ENCODE results near the gene FILIP1L. TPM values are rescaled to one million over a fixed set of nuclear protein-coding genes. Genes with fewer than 3 reads are reported as not detected.

FILIP1L gene
- polyA plus RNA-seq: 1 to 10 TPM; 2.6 to 6.9 TPM

- Histone ChIP-seq H3K4me3 (ENCODE audit: low read depth in 1 of 2, low read length in 2 of 2) (no peak within 1 kb of the TSS), H3K36me3 (ENCODE audit: control insufficient read depth in 2 of 2, insufficient read depth in 2 of 2, low read length in 1 of 2) (no peaks in the 10 kb centered on the region), H3K27me3 (ENCODE audit: control insufficient read depth in 1 of 2, insufficient read depth in 2 of 2, low read length in 2 of 2) (no peaks in the 10 kb centered on the region), H3K4me1 (ENCODE audit: control insufficient read depth in 2 of 2, insufficient read depth in 2 of 2, low read length in 1 of 2) (no peaks in the 10 kb centered on the region), H3K9me3 (ENCODE audit: control insufficient read depth in 2 of 2, insufficient read depth in 1 of 2, low read depth in 1 of 2, low read length in 1 of 2) (no peaks in the 10 kb centered on the region), H3K27ac (ENCODE audit: low read depth in 2 of 2, low read length in 1 of 2) (no peak within 1 kb of the TSS)
- WGBS, 2 donors: 66 to 71% methylated on average over 7 of the region's 7 CpGs
These were observed at the start of gene FILIP1L for GRCh38 chr3:100114413-100115030. Gene FILIP1L (minus strand): TSS chr3:100114501.

- no peaks in the 10 kb centered on the region for H3K27me3 ChIP-seq (ENCODE audit: control insufficient read depth in 1 of 2, insufficient read depth in 2 of 2, low read length in 2 of 2)
- WGBS, 2 donors: 69 to 80% methylated on average over 2 of the region's 2 CpGs
- no peaks in the 10 kb centered on the region for H3K36me3 ChIP-seq (ENCODE audit: control insufficient read depth in 2 of 2, insufficient read depth in 2 of 2, low read length in 1 of 2)
- no peak overlapping the region for H3K27ac ChIP-seq (ENCODE audit: low read depth in 2 of 2, low read length in 1 of 2)
- H3K9me3 ChIP-seq (ENCODE audit: control insufficient read depth in 2 of 2, insufficient read depth in 1 of 2, low read depth in 1 of 2, low read length in 1 of 2): no peaks in the 10 kb centered on the region
- no peaks in the 10 kb centered on the region for H3K4me1 ChIP-seq (ENCODE audit: control insufficient read depth in 2 of 2, insufficient read depth in 2 of 2, low read length in 1 of 2)
- H3K4me3 ChIP-seq (ENCODE audit: low read depth in 1 of 2, low read length in 2 of 2): no peak overlapping the region
These were observed 49.5 kb upstream of the FILIP1L start for GRCh38 chr3:100163787-100164186.

GRCh38 chr3:100160521-100160920, 46.2 kb upstream of the FILIP1L start:
- Histone ChIP-seq H3K36me3 (ENCODE audit: control insufficient read depth in 2 of 2, insufficient read depth in 2 of 2, low read length in 1 of 2) (no peaks in the 10 kb centered on the region), H3K4me3 (ENCODE audit: low read depth in 1 of 2, low read length in 2 of 2) (no peak overlapping the region), H3K27me3 (ENCODE audit: control insufficient read depth in 1 of 2, insufficient read depth in 2 of 2, low read length in 2 of 2) (no peaks in the 10 kb centered on the region), H3K9me3 (ENCODE audit: control insufficient read depth in 2 of 2, insufficient read depth in 1 of 2, low read depth in 1 of 2, low read length in 1 of 2) (no peaks in the 10 kb centered on the region), H3K4me1 (ENCODE audit: control insufficient read depth in 2 of 2, insufficient read depth in 2 of 2, low read length in 1 of 2) (no peaks in the 10 kb centered on the region), H3K27ac (ENCODE audit: low read depth in 2 of 2, low read length in 1 of 2) (no peak overlapping the region)
- WGBS, 2 donors: 93% methylated on average over 2 of the region's 2 CpGs

GRCh38 chr3:100159331-100160153, 45.2 kb upstream of the FILIP1L start:
- H3K27me3 ChIP-seq (ENCODE audit: control insufficient read depth in 1 of 2, insufficient read depth in 2 of 2, low read length in 2 of 2): no peaks in the 10 kb centered on the region
- peaks cover 0 to 2% of the 10 kb centered on the region in 2 donors for H3K9me3 ChIP-seq (ENCODE audit: control insufficient read depth in 2 of 2, insufficient read depth in 1 of 2, low read depth in 1 of 2, low read length in 1 of 2)
- H3K4me1 ChIP-seq (ENCODE audit: control insufficient read depth in 2 of 2, insufficient read depth in 2 of 2, low read length in 1 of 2): no peaks in the 10 kb centered on the region
- no peak overlapping the region for H3K27ac ChIP-seq (ENCODE audit: low read depth in 2 of 2, low read length in 1 of 2)
- 58 to 59% methylated on average over 4 of the region's 4 CpGs for WGBS, 2 donors
- no peak overlapping the region for H3K4me3 ChIP-seq (ENCODE audit: low read depth in 1 of 2, low read length in 2 of 2)
- no peaks in the 10 kb centered on the region for H3K36me3 ChIP-seq (ENCODE audit: control insufficient read depth in 2 of 2, insufficient read depth in 2 of 2, low read length in 1 of 2)

- Histone ChIP-seq H3K4me3 (ENCODE audit: low read depth in 1 of 2, low read length in 2 of 2) (no peak overlapping the region), H3K36me3 (ENCODE audit: control insufficient read depth in 2 of 2, insufficient read depth in 2 of 2, low read length in 1 of 2) (no peaks in the 10 kb centered on the region), H3K4me1 (ENCODE audit: control insufficient read depth in 2 of 2, insufficient read depth in 2 of 2, low read length in 1 of 2) (no peaks in the 10 kb centered on the region), H3K27me3 (ENCODE audit: control insufficient read depth in 1 of 2, insufficient read depth in 2 of 2, low read length in 2 of 2) (no peaks in the 10 kb centered on the region), H3K9me3 (ENCODE audit: control insufficient read depth in 2 of 2, insufficient read depth in 1 of 2, low read depth in 1 of 2, low read length in 1 of 2) (peaks cover 0 to 2% of the 10 kb centered on the region in 2 donors), H3K27ac (ENCODE audit: low read depth in 2 of 2, low read length in 1 of 2) (no peak overlapping the region)
- 77 to 83% methylated on average over 2 of the region's 2 CpGs for WGBS, 2 donors
These were observed 44.6 kb upstream of the FILIP1L start for GRCh38 chr3:100158918-100159330.

- peaks cover 0 to 2% of the 10 kb centered on the region in 2 donors for H3K9me3 ChIP-seq (ENCODE audit: control insufficient read depth in 2 of 2, insufficient read depth in 1 of 2, low read depth in 1 of 2, low read length in 1 of 2)
- H3K4me1 ChIP-seq (ENCODE audit: control insufficient read depth in 2 of 2, insufficient read depth in 2 of 2, low read length in 1 of 2): no peaks in the 10 kb centered on the region
- H3K27ac ChIP-seq (ENCODE audit: low read depth in 2 of 2, low read length in 1 of 2): no peak overlapping the region
- no peaks in the 10 kb centered on the region for H3K27me3 ChIP-seq (ENCODE audit: control insufficient read depth in 1 of 2, insufficient read depth in 2 of 2, low read length in 2 of 2)
- WGBS, 2 donors: 84 to 87% methylated on average over 2 of the region's 2 CpGs
- no peak overlapping the region for H3K4me3 ChIP-seq (ENCODE audit: low read depth in 1 of 2, low read length in 2 of 2)
- no peaks in the 10 kb centered on the region for H3K36me3 ChIP-seq (ENCODE audit: control insufficient read depth in 2 of 2, insufficient read depth in 2 of 2, low read length in 1 of 2)
These were observed 43.4 kb upstream of the FILIP1L start for GRCh38 chr3:100157685-100158084.

- Histone ChIP-seq H3K4me3 (ENCODE audit: low read depth in 1 of 2, low read length in 2 of 2) (no peak overlapping the region), H3K36me3 (ENCODE audit: control insufficient read depth in 2 of 2, insufficient read depth in 2 of 2, low read length in 1 of 2) (no peaks in the 10 kb centered on the region), H3K27me3 (ENCODE audit: control insufficient read depth in 1 of 2, insufficient read depth in 2 of 2, low read length in 2 of 2) (no peaks in the 10 kb centered on the region), H3K27ac (ENCODE audit: low read depth in 2 of 2, low read length in 1 of 2) (no peak overlapping the region), H3K4me1 (ENCODE audit: control insufficient read depth in 2 of 2, insufficient read depth in 2 of 2, low read length in 1 of 2) (no peaks in the 10 kb centered on the region), H3K9me3 (ENCODE audit: control insufficient read depth in 2 of 2, insufficient read depth in 1 of 2, low read depth in 1 of 2, low read length in 1 of 2) (peaks cover 0 to 2% of the 10 kb centered on the region in 2 donors)
These were observed 41.3 kb upstream of the FILIP1L start for GRCh38 chr3:100155590-100155989.

- H3K4me3 ChIP-seq (ENCODE audit: low read depth in 1 of 2, low read length in 2 of 2): no peak overlapping the region
- H3K36me3 ChIP-seq (ENCODE audit: control insufficient read depth in 2 of 2, insufficient read depth in 2 of 2, low read length in 1 of 2): no peaks in the 10 kb centered on the region
- H3K27me3 ChIP-seq (ENCODE audit: control insufficient read depth in 1 of 2, insufficient read depth in 2 of 2, low read length in 2 of 2): no peaks in the 10 kb centered on the region
- H3K4me1 ChIP-seq (ENCODE audit: control insufficient read depth in 2 of 2, insufficient read depth in 2 of 2, low read length in 1 of 2): no peaks in the 10 kb centered on the region
- H3K9me3 ChIP-seq (ENCODE audit: control insufficient read depth in 2 of 2, insufficient read depth in 1 of 2, low read depth in 1 of 2, low read length in 1 of 2): peaks cover 0 to 2% of the 10 kb centered on the region in 2 donors
- no peak overlapping the region for H3K27ac ChIP-seq (ENCODE audit: low read depth in 2 of 2, low read length in 1 of 2)
These were observed 40.8 kb upstream of the FILIP1L start for GRCh38 chr3:100155128-100155527.

GRCh38 chr3:100154171-100154570, 39.9 kb upstream of the FILIP1L start:
- 98 to 100% methylated on average over 1 of the region's 1 CpG for WGBS, 2 donors
- H3K27me3 ChIP-seq (ENCODE audit: control insufficient read depth in 1 of 2, insufficient read depth in 2 of 2, low read length in 2 of 2): no peaks in the 10 kb centered on the region
- H3K9me3 ChIP-seq (ENCODE audit: control insufficient read depth in 2 of 2, insufficient read depth in 1 of 2, low read depth in 1 of 2, low read length in 1 of 2): peaks cover 0 to 2% of the 10 kb centered on the region in 2 donors
- H3K4me1 ChIP-seq (ENCODE audit: control insufficient read depth in 2 of 2, insufficient read depth in 2 of 2, low read length in 1 of 2): no peaks in the 10 kb centered on the region
- no peaks in the 10 kb centered on the region for H3K36me3 ChIP-seq (ENCODE audit: control insufficient read depth in 2 of 2, insufficient read depth in 2 of 2, low read length in 1 of 2)
- no peak overlapping the region for H3K27ac ChIP-seq (ENCODE audit: low read depth in 2 of 2, low read length in 1 of 2)
- H3K4me3 ChIP-seq (ENCODE audit: low read depth in 1 of 2, low read length in 2 of 2): no peak overlapping the region

Data from esophagus (tissue), 2 donors.